HG02973 (cell line): ENCODE results near the gene MAP3K5.
A peak's percentile ranks its signal among the peaks of the same experiment; 100 is the strongest.
"Not testable (repeated sequence)": the region's sequence is repeated elsewhere in the genome, so short reads cannot be mapped to it uniquely, and the experiment has no call there.

ENCODE experiments used
- ATAC-seq: cut with Tn5 transposase; IDR thresholded peaks from one replicate; pipeline ENCODE4 v1.9.1; 2021; ENCODE audit warnings: moderate library complexity; ENCODE audit not compliant: unreplicated experiment

MAP3K5 gene, protein sequence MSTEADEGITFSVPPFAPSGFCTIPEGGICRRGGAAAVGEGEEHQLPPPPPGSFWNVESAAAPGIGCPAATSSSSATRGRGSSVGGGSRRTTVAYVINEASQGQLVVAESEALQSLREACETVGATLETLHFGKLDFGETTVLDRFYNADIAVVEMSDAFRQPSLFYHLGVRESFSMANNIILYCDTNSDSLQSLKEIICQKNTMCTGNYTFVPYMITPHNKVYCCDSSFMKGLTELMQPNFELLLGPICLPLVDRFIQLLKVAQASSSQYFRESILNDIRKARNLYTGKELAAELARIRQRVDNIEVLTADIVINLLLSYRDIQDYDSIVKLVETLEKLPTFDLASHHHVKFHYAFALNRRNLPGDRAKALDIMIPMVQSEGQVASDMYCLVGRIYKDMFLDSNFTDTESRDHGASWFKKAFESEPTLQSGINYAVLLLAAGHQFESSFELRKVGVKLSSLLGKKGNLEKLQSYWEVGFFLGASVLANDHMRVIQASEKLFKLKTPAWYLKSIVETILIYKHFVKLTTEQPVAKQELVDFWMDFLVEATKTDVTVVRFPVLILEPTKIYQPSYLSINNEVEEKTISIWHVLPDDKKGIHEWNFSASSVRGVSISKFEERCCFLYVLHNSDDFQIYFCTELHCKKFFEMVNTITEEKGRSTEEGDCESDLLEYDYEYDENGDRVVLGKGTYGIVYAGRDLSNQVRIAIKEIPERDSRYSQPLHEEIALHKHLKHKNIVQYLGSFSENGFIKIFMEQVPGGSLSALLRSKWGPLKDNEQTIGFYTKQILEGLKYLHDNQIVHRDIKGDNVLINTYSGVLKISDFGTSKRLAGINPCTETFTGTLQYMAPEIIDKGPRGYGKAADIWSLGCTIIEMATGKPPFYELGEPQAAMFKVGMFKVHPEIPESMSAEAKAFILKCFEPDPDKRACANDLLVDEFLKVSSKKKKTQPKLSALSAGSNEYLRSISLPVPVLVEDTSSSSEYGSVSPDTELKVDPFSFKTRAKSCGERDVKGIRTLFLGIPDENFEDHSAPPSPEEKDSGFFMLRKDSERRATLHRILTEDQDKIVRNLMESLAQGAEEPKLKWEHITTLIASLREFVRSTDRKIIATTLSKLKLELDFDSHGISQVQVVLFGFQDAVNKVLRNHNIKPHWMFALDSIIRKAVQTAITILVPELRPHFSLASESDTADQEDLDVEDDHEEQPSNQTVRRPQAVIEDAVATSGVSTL (N-terminal part only)

GRCh38 chr6:136792410-136793262 is at the start of gene MAP3K5:
TSS of gene MAP3K5 (minus strand) at chr6:136792477. CDS start at chr6:136792157, 320 bp downstream.
- ATAC-seq = peak; percentile 52

DNA sequence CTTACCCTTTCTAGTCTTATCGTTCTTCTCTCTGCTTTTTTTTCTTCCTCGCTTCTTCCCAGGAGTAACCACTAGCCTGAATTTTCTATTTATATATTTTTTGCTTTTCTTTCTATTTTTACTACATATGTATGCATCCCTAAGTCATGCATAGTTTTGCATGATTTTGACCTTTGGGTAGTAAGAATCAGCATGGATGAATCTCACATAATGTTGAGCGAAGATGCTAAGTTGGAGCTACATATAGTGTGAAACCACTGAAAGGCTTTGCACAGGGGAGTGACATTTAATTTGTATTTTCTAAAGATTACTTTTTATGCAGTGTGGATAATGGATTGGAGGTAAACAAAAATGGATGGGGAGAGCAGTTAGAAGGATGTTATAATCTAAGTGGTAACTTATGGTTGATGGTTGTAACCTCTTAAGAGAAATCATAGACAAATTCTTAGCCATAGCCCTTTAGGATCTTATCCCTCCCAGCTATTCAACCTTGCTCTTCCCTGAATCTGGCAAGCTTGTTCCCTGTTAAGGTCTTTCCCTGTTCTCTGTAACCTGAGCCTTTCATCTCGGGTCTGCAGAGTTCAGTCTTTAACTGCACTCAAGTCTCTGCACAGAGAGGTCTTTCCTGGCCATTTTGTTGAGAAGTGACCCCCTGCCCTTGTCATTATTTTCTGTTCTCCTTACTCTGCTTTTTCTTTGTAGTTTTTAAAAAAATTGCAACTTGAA is 48.2 kb upstream of the MAP3K5 start:
- no peak for ATAC-seq

DNA sequence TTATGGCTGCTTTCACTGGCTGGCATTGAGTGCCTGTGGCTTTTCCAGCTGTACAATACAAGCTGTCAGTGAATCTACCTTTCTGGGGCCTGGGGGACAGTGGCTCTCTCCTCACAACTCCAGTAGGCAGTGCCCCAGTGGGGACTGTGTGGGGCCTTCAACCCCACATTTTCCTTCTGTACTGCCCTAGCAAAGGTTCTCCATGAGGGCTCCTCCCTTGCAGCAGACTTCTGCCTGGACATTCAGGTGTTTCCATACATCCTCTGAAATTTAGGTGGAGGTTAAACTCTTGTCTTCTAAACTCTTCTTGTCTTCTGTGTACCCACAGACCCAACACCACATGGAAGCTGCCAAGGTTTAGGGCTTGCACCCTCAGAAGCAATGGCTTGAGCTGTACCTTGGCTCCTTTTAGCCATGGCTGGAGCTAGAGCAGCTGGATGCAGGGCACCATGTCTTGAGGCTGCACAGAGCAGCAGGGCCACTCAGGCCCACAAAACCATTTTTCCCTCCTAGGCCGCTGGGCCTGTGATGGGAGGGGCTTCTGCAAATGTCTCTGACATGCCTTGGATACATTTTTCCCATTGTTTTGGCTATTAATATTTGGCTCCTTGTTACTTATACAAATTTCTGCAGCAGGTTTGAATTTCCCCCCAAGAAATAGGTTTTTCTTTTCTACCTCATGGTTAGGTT is 39.7 kb upstream of the MAP3K5 start:
- no peak for ATAC-seq

GRCh38 chr6:136826216-136826615 is 33.9 kb upstream of the MAP3K5 start:
- ATAC-seq = no peak

DNA sequence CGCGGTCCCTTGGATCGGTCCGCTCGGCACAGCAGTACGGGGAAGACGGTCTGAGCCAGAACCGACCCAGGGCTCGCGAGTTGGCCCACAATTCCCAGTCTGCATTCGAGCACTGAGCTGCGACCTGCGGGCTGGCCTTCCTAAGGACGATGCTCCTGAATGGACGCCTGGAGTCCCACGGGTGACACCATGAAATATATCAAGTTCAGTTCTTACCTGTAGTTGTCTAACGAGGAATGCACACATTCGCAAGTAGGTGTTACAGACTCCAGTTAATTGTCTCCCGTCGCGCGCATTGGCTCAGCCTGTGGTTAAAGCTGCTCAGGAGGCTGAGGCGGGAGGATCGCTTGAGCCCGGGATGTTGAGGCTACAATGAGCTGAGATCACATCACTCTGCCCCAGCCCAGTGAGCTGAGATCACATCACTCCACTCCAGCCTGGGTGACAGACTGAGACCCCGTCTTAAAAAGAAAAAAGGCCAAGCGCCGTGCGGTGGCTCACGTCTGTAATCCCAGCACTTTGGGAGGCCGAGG is 30.9 kb upstream of the MAP3K5 start:
- ATAC-seq = no peak

DNA sequence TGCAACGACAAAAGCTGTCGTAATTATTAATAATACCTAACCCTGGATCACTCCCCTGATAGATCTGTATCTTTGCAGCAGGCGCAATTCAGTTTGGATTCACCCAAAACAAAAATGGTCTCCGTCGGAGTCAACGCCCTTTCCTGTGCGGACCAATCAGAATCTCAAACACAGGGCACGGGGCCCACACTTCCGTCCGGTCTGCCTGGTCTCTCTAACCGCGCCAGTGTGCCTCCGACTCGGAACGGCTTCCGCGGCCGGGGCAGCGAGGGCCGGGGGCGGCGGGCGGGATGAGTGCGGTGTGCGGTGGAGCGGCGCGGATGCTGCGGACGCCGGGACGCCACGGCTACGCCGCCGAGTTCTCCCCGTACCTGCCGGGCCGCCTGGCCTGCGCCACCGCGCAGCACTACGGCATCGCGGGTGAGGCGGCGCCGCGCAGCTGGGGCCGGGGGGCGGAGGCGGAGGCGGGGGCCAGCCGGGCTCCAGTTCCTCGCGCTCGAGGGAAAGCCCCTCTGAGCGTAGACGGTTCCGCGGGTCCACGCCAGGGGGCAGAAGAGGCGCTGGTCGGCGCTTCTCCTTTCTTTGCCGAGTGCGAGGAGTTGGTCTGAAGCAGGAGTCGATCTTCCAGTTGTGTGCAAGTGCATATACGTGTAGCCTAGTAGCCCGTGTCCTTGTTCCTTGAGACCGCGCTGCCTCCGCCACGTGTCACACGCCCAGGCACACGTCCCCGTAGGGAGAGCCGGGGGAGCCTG is 30.3 kb upstream of the MAP3K5 start, which contains the start of gene PEX7:
Gene PEX7 (plus strand): TSS at position 217 of the 752 bp plus-strand sequence. CDS start 74 bp downstream, at position 291.
- peak; percentile 93 for ATAC-seq

- peak; percentile 2 for ATAC-seq
Observed at GRCh38 chr6:136822046-136822375, 29.7 kb upstream of the MAP3K5 start.

- no peak for ATAC-seq
Observed at GRCh38 chr6:136820561-136820960, 28.3 kb upstream of the MAP3K5 start.

DNA sequence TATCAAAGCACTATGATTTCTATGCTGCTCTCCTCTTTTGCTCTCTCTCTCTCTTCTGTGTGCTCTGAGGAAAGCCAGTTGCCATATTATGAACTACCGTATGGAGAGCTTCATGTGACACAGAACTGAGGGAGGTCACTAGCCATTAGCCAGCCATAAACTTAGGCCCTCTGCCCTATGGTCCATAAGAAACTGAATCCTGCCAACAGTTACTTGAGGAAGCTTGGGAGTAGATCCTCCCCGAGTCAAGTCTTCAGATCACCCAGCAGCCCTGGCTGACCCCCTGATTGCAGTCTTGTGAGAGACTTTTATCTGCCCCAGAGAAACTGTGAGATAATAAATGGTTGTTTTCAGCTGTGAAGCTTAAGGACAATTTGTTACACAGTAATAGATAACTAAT is 24.4 kb upstream of the MAP3K5 start:
- ATAC-seq = no peak

GRCh38 chr6:136815608-136816007 is 23.3 kb upstream of the MAP3K5 start:
- ATAC-seq = not testable (repeated sequence)

GRCh38 chr6:136812174-136812573 is 19.9 kb upstream of the MAP3K5 start:
- ATAC-seq = no peak

DNA sequence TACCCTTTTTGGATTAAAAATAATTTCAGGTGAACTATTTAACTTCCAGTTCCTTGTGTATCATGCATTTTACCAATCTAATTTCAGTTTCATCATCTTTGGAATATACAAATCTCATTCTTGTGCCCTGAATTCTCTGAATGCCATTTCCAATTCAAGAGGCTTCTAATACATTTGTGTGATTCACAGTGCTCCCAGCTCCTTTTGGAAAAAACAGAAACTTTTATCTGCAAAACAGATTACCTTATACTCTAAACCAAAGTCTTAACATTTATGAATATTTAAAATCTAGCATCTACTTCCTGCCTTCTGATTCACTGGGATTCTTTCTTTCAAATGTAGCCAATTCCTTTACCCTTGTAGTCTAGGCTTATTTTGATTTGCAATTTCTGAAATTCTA is 19.0 kb upstream of the MAP3K5 start:
- ATAC-seq = no peak

GRCh38 chr6:136809091-136809860 is 17.0 kb upstream of the MAP3K5 start:
- ATAC-seq = no peak

GRCh38 chr6:136803608-136804007 is 11.3 kb upstream of the MAP3K5 start:
- ATAC-seq = no peak

DNA sequence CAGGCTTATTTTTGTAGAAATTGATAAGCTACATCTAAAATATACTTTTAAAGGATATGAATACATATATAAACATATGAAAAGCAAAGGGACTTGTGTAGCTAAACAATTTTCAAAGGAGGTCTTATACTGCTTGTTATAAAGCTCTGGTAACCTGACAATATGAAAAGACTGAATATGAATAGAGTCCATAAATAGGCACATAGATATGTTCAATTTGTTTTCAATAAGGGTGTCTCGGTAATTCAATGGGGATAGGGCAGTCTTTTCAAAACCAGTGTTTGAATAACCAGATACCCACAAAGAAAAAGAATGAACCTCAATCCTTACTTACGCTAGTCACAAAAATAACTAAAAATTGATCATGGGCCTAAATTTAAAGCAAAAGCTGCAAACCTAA is 9.3 kb upstream of the MAP3K5 start:
- ATAC-seq = no peak

DNA sequence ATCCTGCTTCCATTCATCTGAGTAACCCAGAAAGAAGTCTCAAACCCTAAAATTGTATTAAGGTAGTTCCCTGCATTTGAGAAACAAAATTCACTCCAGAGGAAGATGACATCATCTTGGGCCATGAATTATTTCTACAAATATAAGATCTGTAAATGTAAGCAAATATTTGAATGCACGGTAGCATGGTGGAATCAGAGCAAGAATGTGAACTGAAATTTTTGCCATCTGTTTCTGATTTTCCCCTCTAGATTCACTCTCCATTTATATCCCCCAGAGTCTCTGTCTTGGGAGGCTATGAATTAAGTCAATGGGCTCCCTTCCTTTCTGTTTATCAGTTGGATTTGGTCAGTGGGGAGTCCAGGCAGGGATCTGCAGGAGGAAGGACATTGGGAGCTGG is 5.8 kb upstream of the MAP3K5 start:
- no peak for ATAC-seq

- no peak for ATAC-seq
Observed at GRCh38 chr6:136795996-136796395, 3.7 kb upstream of the MAP3K5 start.
